Mesendoderm (in vitro differentiated cells): ENCODE results near the gene F7.

Experiments
- DNase-seq: peaks from one replicate; pipeline ENCODE4 v3.0.0; 2013
- H2AK5ac ChIP-seq: 2 replicates; pipeline ENCODE4 v1.6.1; 2013; ENCODE audit warnings: low read length, inconsistent platforms
- H2BK120ac ChIP-seq: 2 replicates; pipeline ENCODE4 v1.6.1; 2013; ENCODE audit warnings: low read depth, mild to moderate bottlenecking, low read length, moderate library complexity, mixed read lengths
- H2BK15ac ChIP-seq: replicated peaks from 2 replicates; pipeline ENCODE4 v1.6.1; 2013; ENCODE audit warnings: low read depth, mild to moderate bottlenecking, moderate library complexity
- H2BK5ac ChIP-seq: 2 replicates; pipeline ENCODE4 v1.6.1; 2013; ENCODE audit warnings: low read length, inconsistent platforms
- H3K18ac ChIP-seq: 2 replicates; pipeline ENCODE4 v1.6.1; 2013; ENCODE audit warnings: mild to moderate bottlenecking, low read length, mixed read lengths
- H3K23ac ChIP-seq: one replicate; pipeline ENCODE4 v1.6.1; 2013; ENCODE audit warnings: low read length
- H3K27ac ChIP-seq: 2 replicates; pipeline ENCODE4 v1.5.1; 2013; ENCODE audit warnings: low read depth, mild to moderate bottlenecking, inconsistent platforms, low read length, moderate library complexity
- H3K27me3 ChIP-seq: 2 replicates; pipeline ENCODE4 v1.6.1; 2013; ENCODE audit warnings: low read length, control low read depth, mild to moderate bottlenecking, inconsistent platforms; ENCODE audit not compliant: insufficient read depth, poor library complexity
- H3K36me3 ChIP-seq: 2 replicates; pipeline ENCODE4 v1.6.1; 2013; ENCODE audit warnings: low read length, inconsistent platforms; ENCODE audit not compliant: control insufficient read depth, insufficient read depth
- H3K4ac ChIP-seq: one replicate; pipeline ENCODE4 v1.6.1; 2013; ENCODE audit warnings: low read depth, mild to moderate bottlenecking, low read length, moderate library complexity
- H3K4me1 ChIP-seq: 2 replicates; pipeline ENCODE4 v1.6.1; 2013; ENCODE audit warnings: low read depth, low read length, inconsistent platforms; ENCODE audit not compliant: control insufficient read depth
- H3K4me2 ChIP-seq: 2 replicates; pipeline ENCODE4 v1.6.1; 2013; ENCODE audit warnings: low read length
- H3K4me3 ChIP-seq: 2 replicates; pipeline ENCODE4 v1.5.1; 2013; ENCODE audit warnings: mild to moderate bottlenecking, low read length
- H3K56ac ChIP-seq: one replicate; pipeline ENCODE4 v1.6.1; 2013; ENCODE audit warnings: low read length
- H3K79me1 ChIP-seq: 2 replicates; pipeline ENCODE4 v1.6.1; 2013; ENCODE audit warnings: low read length, inconsistent platforms
- H3K79me2 ChIP-seq: 2 replicates; pipeline ENCODE4 v1.6.1; 2013; ENCODE audit warnings: mild to moderate bottlenecking, low read length; ENCODE audit not compliant: control insufficient read depth, insufficient read depth
- H3K9ac ChIP-seq: 2 replicates; pipeline ENCODE4 v1.6.1; 2013; ENCODE audit warnings: low read length, inconsistent platforms
- H4K5ac ChIP-seq: one replicate; pipeline ENCODE4 v1.6.1; 2013; ENCODE audit warnings: low read length
- H4K8ac ChIP-seq: one replicate; pipeline ENCODE4 v1.6.1; 2013; ENCODE audit warnings: low read depth, mild to moderate bottlenecking, control low read depth, low read length, moderate library complexity
- WGBS: extraction: QIAGEN DNeasy Blood & Tissue Kit; methylation state at CpG from one replicate; pipeline ENCODE4 v1.1.7; 2013; ENCODE audit warnings: low lambda C conversion rate, missing lambda C conversion rate; ENCODE audit not compliant: insufficient coverage; ENCODE audit errors: extremely low coverage; 5-methylcytosine and 5-hydroxymethylcytosine counted together

Gene F7

GRCh38 chr13:113118261-113119021 lies 12.8 kb downstream of the F7 start:
- no peak overlapping the region for H3K9ac ChIP-seq
- no CpG with 5 or more reads among the region's 42 CpGs for WGBS
- no peak for DNase-seq
- no peak overlapping the region for H2BK5ac ChIP-seq
- no peak overlapping the region for H3K4me2 ChIP-seq
- no peaks in the 10 kb centered on the region for H3K27me3 ChIP-seq
- no peak overlapping the region for H4K5ac ChIP-seq
- no peaks in the 10 kb centered on the region for H3K36me3 ChIP-seq
- no peak overlapping the region for H4K8ac ChIP-seq
- H2BK120ac ChIP-seq = no peak overlapping the region
- no peak overlapping the region for H3K23ac ChIP-seq
- H3K79me2 ChIP-seq = no peaks in the 10 kb centered on the region
- H3K4me3 ChIP-seq = no peak overlapping the region
- H3K4me1 ChIP-seq = peaks cover 2% of the 10 kb centered on the region
- H2BK15ac ChIP-seq = no peak overlapping the region
- H3K56ac ChIP-seq = no peak overlapping the region
- H2AK5ac ChIP-seq = no peak overlapping the region
- no peak overlapping the region for H3K27ac ChIP-seq
- no peak overlapping the region for H3K18ac ChIP-seq
- H3K4ac ChIP-seq = no peak overlapping the region
- no peaks in the 10 kb centered on the region for H3K79me1 ChIP-seq

GRCh38 chr13:113119166-113119821 lies 13.7 kb downstream of the F7 start:
- Histone ChIP-seq H4K5ac (no peak overlapping the region), H3K4me2 (no peak overlapping the region), H3K9ac (no peak overlapping the region), H3K79me2 (no peaks in the 10 kb centered on the region), H3K23ac (no peak overlapping the region), H3K4me1 (peaks cover 2% of the 10 kb centered on the region), H3K79me1 (no peaks in the 10 kb centered on the region), H3K4me3 (no peak overlapping the region), H2AK5ac (no peak overlapping the region), H3K27ac (no peak overlapping the region), H3K36me3 (no peaks in the 10 kb centered on the region), H4K8ac (no peak overlapping the region), H2BK15ac (no peak overlapping the region), H3K18ac (no peak overlapping the region), H3K56ac (no peak overlapping the region), H2BK120ac (no peak overlapping the region), H2BK5ac (no peak overlapping the region), H3K4ac (no peak overlapping the region), H3K27me3 (no peaks in the 10 kb centered on the region)
- no CpG with 5 or more reads among the region's 16 CpGs for WGBS
- DNase-seq = no peak

DNA sequence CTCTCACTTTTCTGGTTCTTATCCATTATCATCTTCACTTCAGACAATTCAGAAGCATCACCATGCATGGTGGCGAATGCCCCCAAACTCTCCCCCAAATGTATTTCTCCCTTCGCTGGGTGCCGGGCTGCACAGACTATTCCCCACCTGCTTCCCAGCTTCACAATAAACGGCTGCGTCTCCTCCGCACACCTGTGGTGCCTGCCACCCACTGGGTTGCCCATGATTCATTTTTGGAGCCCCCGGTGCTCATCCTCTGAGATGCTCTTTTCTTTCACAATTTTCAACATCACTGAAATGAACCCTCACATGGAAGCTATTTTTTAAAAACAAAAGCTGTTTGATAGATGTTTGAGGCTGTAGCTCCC lies 14.2 kb downstream of the F7 start:
- Histone ChIP-seq H2AK5ac (no peak overlapping the region), H3K27ac (no peak overlapping the region), H3K79me1 (no peaks in the 10 kb centered on the region), H3K79me2 (no peaks in the 10 kb centered on the region), H3K4me2 (no peak overlapping the region), H4K8ac (no peak overlapping the region), H3K36me3 (no peaks in the 10 kb centered on the region), H2BK5ac (no peak overlapping the region), H3K27me3 (no peaks in the 10 kb centered on the region), H3K18ac (no peak overlapping the region), H3K23ac (no peak overlapping the region), H3K9ac (no peak overlapping the region), H3K4me1 (peaks cover 2% of the 10 kb centered on the region), H2BK120ac (no peak overlapping the region), H3K4ac (no peak overlapping the region), H4K5ac (no peak overlapping the region), H2BK15ac (no peak overlapping the region), H3K56ac (no peak overlapping the region), H3K4me3 (no peak overlapping the region)
- no CpG with 5 or more reads among the region's 7 CpGs for WGBS
- no peak for DNase-seq

GRCh38 chr13:113120300-113121182 lies 14.9 kb downstream of the F7 start:
- H4K5ac ChIP-seq = no peak overlapping the region
- no CpG with 5 or more reads among the region's 19 CpGs for WGBS
- DNase-seq = no peak

GRCh38 chr13:113121183-113121927 lies 15.8 kb downstream of the F7 start:
- Histone ChIP-seq H3K36me3 (no peaks in the 10 kb centered on the region), H3K4me2 (no peak overlapping the region), H3K56ac (no peak overlapping the region), H3K23ac (no peak overlapping the region), H3K4me3 (no peak overlapping the region), H2BK5ac (no peak overlapping the region), H2AK5ac (no peak overlapping the region), H3K27me3 (no peaks in the 10 kb centered on the region), H4K5ac (no peak overlapping the region), H3K4ac (no peak overlapping the region), H3K18ac (no peak overlapping the region), H2BK120ac (no peak overlapping the region), H3K27ac (no peak overlapping the region), H4K8ac (no peak overlapping the region), H3K79me1 (no peaks in the 10 kb centered on the region), H2BK15ac (no peak overlapping the region), H3K4me1 (peaks cover 2% of the 10 kb centered on the region), H3K79me2 (no peaks in the 10 kb centered on the region), H3K9ac (no peak overlapping the region)
- no CpG with 5 or more reads among the region's 24 CpGs for WGBS
- DNase-seq = no peak

More at GRCh38 chr13:113120300-113121182, 14.9 kb downstream of the F7 start:
- Histone ChIP-seq H3K4me2 (no peak overlapping the region), H4K8ac (no peak overlapping the region), H3K79me2 (no peaks in the 10 kb centered on the region), H3K4ac (no peak overlapping the region), H3K4me1 (peaks cover 2% of the 10 kb centered on the region), H3K27ac (no peak overlapping the region), H3K23ac (no peak overlapping the region), H3K18ac (no peak overlapping the region), H2BK120ac (no peak overlapping the region), H2AK5ac (no peak overlapping the region), H3K56ac (no peak overlapping the region), H3K79me1 (no peaks in the 10 kb centered on the region), H2BK5ac (no peak overlapping the region), H3K27me3 (no peaks in the 10 kb centered on the region), H3K4me3 (no peak overlapping the region), H3K9ac (no peak overlapping the region), H3K36me3 (no peaks in the 10 kb centered on the region), H2BK15ac (no peak overlapping the region)
